Suprapubic skin (tissue), 3 donors: ENCODE measurements around the gene ZNF573.

Experiments used
- POLR2A ChIP-seq, 2 donors: fragments of 450-650 bp; IDR thresholded peaks; one replicate each; pipeline ENCODE4 v1.6.1; 2017; ENCODE audit warnings: antibody characterized with exemption in 2 of 2, mild to moderate bottlenecking in 2 of 2, moderate library complexity in 2 of 2
- TF ChIP-seq, protein P1 (sequence below), 2 donors: fragments of 200-600 bp in 1 of 2; fragments of 450-650 bp in 1 of 2; sonication (generic) in 1 of 2; IDR thresholded peaks; one replicate each; pipeline ENCODE4 v1.5.1; 2016 to 2019; ENCODE audit warnings: antibody characterized with exemption in 2 of 2, mild to moderate bottlenecking in 1 of 2, moderate library complexity in 1 of 2

DNA sequence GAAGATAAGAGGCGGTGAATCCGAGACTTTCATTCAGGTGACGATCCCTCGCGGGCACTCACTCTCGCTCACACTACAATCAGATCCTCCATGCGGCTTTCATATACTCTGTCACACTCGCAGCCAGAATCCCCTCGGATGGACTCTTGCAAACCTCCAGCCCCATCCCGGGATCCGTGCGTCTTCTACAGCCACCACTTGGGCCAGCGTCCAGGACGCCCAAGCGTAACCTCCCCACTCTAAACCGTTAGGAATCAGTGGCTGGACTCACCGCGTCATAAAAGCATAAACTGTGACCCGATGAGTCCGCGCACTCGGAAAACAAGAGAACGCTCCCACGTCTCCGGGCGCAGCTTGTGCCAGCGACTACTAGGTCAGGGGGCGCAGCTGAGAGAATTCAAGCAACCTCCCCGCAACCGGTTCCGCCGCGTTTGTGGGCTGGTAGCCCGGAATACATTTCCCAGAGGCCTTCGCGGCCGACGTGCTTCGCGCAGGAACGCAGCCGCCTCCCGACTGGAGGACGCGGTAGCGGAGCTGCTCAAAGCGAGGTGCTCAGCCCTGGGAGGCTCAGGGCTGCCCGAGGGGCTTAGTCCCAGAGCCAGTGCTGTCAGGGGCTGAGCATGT, 87.4 kb downstream of the ZNF573 start:
- TF ChIP-seq, protein P1, sequence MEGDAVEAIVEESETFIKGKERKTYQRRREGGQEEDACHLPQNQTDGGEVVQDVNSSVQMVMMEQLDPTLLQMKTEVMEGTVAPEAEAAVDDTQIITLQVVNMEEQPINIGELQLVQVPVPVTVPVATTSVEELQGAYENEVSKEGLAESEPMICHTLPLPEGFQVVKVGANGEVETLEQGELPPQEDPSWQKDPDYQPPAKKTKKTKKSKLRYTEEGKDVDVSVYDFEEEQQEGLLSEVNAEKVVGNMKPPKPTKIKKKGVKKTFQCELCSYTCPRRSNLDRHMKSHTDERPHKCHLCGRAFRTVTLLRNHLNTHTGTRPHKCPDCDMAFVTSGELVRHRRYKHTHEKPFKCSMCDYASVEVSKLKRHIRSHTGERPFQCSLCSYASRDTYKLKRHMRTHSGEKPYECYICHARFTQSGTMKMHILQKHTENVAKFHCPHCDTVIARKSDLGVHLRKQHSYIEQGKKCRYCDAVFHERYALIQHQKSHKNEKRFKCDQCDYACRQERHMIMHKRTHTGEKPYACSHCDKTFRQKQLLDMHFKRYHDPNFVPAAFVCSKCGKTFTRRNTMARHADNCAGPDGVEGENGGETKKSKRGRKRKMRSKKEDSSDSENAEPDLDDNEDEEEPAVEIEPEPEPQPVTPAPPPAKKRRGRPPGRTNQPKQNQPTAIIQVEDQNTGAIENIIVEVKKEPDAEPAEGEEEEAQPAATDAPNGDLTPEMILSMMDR (IDR thresholded peaks at IDR 0.05), result no peak
- no peak for TF ChIP-seq POLR2A (IDR thresholded peaks at IDR 0.05)
